Tibial nerve (tissue), 4 donors: Measurements from ENCODE around the gene OVOL3. TPM values are rescaled to one million over a fixed set of nuclear protein-coding genes. Genes with fewer than 3 reads are reported as not detected.

ENCODE experiments used
- DNase-seq, 2 donors: peaks; one replicate each; pipeline ENCODE4 v3.0.0-alpha.2; 2019; ENCODE audit warnings: low spot score in 2 of 2
- H3K27ac ChIP-seq, 4 donors: fragments of 200-600 bp; sonication (generic) in 3 of 4; one replicate each; pipeline ENCODE4 v1.5.1; 2017 to 2019; ENCODE audit warnings: mild to moderate bottlenecking in 1 of 4
- H3K27me3 ChIP-seq, 2 donors: fragments of 200-600 bp; sonication (generic) in 1 of 2; one replicate each; pipeline versions ENCODE4 v1.5.1 to v1.6.0; 2017 to 2019
- H3K36me3 ChIP-seq, 3 donors: fragments of 200-600 bp; sonication (generic); one replicate each; pipeline ENCODE4 v1.5.1; 2018 to 2019
- H3K4me1 ChIP-seq, 4 donors: fragments of 200-600 bp; sonication (generic) in 3 of 4; one replicate each; pipeline ENCODE4 v1.5.1; 2017 to 2019
- H3K4me3 ChIP-seq, 4 donors: fragments of 200-600 bp; sonication (generic) in 3 of 4; one replicate each; pipeline ENCODE4 v1.5.1; 2017 to 2019; ENCODE audit warnings: mild to moderate bottlenecking in 1 of 4, moderate library complexity in 1 of 4
- H3K9me3 ChIP-seq, 4 donors: fragments of 200-600 bp; sonication (generic) in 3 of 4; one replicate each; pipeline ENCODE4 v1.5.1; 2017 to 2019
- CTCF ChIP-seq, 5 experiments: fragments of 200-600 bp in 3 of 5; fragments of 450-650 bp in 2 of 5; sonication (generic) in 3 of 5; IDR thresholded peaks; one replicate each; pipeline ENCODE4 v1.5.1; 2016 to 2019; ENCODE audit warnings: antibody characterized with exemption in 5 of 5, mild to moderate bottlenecking in 3 of 5, moderate library complexity in 2 of 5
- EP300 ChIP-seq, 2 donors: sonication (generic); formaldehyde crosslinking; IDR thresholded peaks; one replicate each; pipeline ENCODE4 v1.6.1; 2017; ENCODE audit warnings: antibody characterized with exemption in 2 of 2, mild to moderate bottlenecking in 1 of 2
- POLR2A ChIP-seq, 2 donors: fragments of 450-650 bp; IDR thresholded peaks; one replicate each; pipeline ENCODE4 v1.6.1; 2017; ENCODE audit warnings: antibody characterized with exemption in 2 of 2, mild to moderate bottlenecking in 2 of 2, moderate library complexity in 2 of 2
- WGBS, 2 donors: methylation state at CpG; one replicate each; pipeline ENCODE4 v1.1.5; 2018; 5-methylcytosine and 5-hydroxymethylcytosine counted together
- total RNA-seq, 4 donors: library from RNA; depleted of rRNA; stranded (reverse); fragments of >200 nt; gene quantifications; one replicate each; pipeline ENCODE4 v1.1.0, GENCODE V29; 2016

The OVOL3 gene
- total RNA-seq, 4 donors from 2014 or later, result not detected

- H3K36me3 ChIP-seq, result peaks cover 0 to 87% (median 0%) of the 10 kb centered on the region in 3 donors
- WGBS, 2 donors, result 79 to 89% methylated on average over 6 of the region's 6 CpGs
- no peak overlapping the region for H3K4me3 ChIP-seq
- H3K27me3 ChIP-seq, result no peaks in the 10 kb centered on the region
- no peaks in the 10 kb centered on the region for H3K9me3 ChIP-seq
- H3K4me1 ChIP-seq, result no peaks in the 10 kb centered on the region
- no peak for DNase-seq
- H3K27ac ChIP-seq, result no peak overlapping the region
- no peak for TF ChIP-seq CTCF (IDR thresholded peaks at IDR 0.05)
- no peak for TF ChIP-seq EP300 (IDR thresholded peaks at IDR 0.05)
- TF ChIP-seq POLR2A (IDR thresholded peaks at IDR 0.05), result no peak
Observed at GRCh38 chr19:36106441-36106840, 4.5 kb upstream of the OVOL3 start.

- no peak overlapping the region for H3K4me3 ChIP-seq
- H3K9me3 ChIP-seq, result no peaks in the 10 kb centered on the region
- DNase-seq, result no peak
- no peaks in the 10 kb centered on the region for H3K4me1 ChIP-seq
- H3K27me3 ChIP-seq, result no peaks in the 10 kb centered on the region
- 95 to 96% methylated on average over 5 of the region's 5 CpGs for WGBS, 2 donors
- H3K27ac ChIP-seq, result no peak overlapping the region
- TF ChIP-seq POLR2A (IDR thresholded peaks at IDR 0.05) (no peak), EP300 (IDR thresholded peaks at IDR 0.05) (no peak), CTCF (IDR thresholded peaks at IDR 0.05) (no peak)
- peaks cover 0 to 93% (median 0%) of the 10 kb centered on the region in 3 donors for H3K36me3 ChIP-seq
Observed at GRCh38 chr19:36106991-36107390, 4.0 kb upstream of the OVOL3 start.

DNA sequence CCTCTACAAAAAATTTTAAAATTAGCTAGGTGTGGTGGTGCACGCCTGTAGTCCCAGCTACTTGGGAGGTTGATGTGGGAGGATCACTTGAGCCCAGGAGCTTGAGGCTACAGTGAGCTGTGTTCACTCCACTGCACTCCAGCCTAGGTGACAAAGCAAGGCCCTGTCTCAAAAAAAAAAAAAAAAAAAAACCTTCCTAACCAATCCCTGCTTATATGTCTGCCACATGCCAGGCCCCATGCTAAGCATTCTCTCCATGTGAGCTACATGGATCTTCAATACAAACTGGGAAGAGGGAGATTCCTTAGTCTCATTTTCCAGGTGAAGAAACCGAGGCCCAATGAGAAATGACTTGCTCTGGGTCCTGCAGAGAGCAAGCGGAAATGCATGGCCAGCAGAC, 2.3 kb upstream of the OVOL3 start:
- H3K4me3 ChIP-seq, result no peak overlapping the region
- WGBS, 2 donors, result 85 to 95% methylated on average over 3 of the region's 3 CpGs
- H3K4me1 ChIP-seq, result peaks cover 0 to 13% (median 5%) of the 10 kb centered on the region in 4 donors
- H3K27ac ChIP-seq, result no peak overlapping the region
- TF ChIP-seq EP300 (IDR thresholded peaks at IDR 0.05) (no peak), POLR2A (IDR thresholded peaks at IDR 0.05) (no peak), CTCF (IDR thresholded peaks at IDR 0.05) (no peak)
- H3K36me3 ChIP-seq, result peaks cover 0 to 95% (median 3%) of the 10 kb centered on the region in 3 donors
- H3K27me3 ChIP-seq, result no peaks in the 10 kb centered on the region
- DNase-seq, result no peak
- H3K9me3 ChIP-seq, result no peaks in the 10 kb centered on the region

DNA sequence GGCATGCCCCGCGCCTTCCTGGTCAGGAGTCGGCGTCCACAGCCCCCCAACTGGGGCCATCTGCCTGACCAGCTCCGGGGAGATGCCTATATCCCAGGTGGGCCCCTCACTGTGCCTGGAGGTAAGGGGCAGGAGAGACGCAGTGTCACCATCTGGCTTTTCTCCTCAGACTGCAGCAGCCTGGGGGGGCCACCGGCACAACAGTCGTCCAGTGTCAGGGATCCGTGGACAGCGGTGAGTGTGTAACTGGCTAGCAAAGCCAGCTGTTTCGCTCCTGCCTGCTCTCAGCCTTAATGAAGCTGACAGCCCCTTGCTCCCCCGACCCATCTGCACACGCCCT, 227 bp downstream of the OVOL3 start:
- Histone ChIP-seq H3K4me3 (no peak overlapping the region), H3K27me3 (no peaks in the 10 kb centered on the region), H3K36me3 (peaks cover 0 to 75% (median 3%) of the 10 kb centered on the region in 3 donors), H3K9me3 (no peaks in the 10 kb centered on the region), H3K27ac (no peak overlapping the region), H3K4me1 (peaks cover 0 to 24% (median 12%) of the 10 kb centered on the region in 4 donors)
- no peak for DNase-seq
- 71 to 77% methylated on average over 10 to 13 of the region's 13 CpGs for WGBS, 2 donors
- TF ChIP-seq CTCF (IDR thresholded peaks at IDR 0.05) (no peak), POLR2A (IDR thresholded peaks at IDR 0.05) (no peak), EP300 (IDR thresholded peaks at IDR 0.05) (no peak)

DNA sequence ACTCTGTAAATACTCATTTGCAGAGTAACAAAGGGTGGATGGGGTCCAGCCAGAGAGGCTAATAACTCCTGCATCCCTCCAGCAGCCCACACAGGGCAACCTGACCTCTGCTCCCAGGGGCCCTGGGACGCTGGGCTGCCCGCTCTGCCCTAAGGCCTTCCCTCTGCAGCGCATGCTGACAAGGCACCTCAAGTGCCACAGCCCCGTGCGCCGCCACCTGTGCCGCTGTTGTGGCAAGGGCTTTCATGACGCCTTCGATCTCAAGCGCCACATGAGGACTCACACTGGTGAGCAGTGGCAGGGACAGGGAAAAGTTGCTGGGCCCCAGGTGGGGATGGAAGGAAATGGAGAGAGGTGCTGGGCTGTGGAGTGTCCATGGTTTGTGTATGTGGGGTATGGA, 1.7 kb downstream of the OVOL3 start:
- Histone ChIP-seq H3K4me3 (no peak overlapping the region), H3K27me3 (no peaks in the 10 kb centered on the region), H3K9me3 (no peaks in the 10 kb centered on the region), H3K27ac (no peak overlapping the region), H3K4me1 (peaks cover 0 to 39% (median 19%) of the 10 kb centered on the region in 4 donors), H3K36me3 (peaks cover 0 to 75% (median 3%) of the 10 kb centered on the region in 3 donors)
- WGBS, 2 donors, result 93 to 95% methylated on average over 10 of the region's 10 CpGs
- no peak for DNase-seq
- TF ChIP-seq EP300 (IDR thresholded peaks at IDR 0.05) (no peak), POLR2A (IDR thresholded peaks at IDR 0.05) (no peak), CTCF (IDR thresholded peaks at IDR 0.05) (no peak)
